Measurements from ENCODE around the gene ARSI.

Gene ARSI

GRCh38 chr5:150271296-150271692 is 31.4 kb downstream of the ARSI start (continued):
- no peak for TF ChIP-seq GLIS3 (CRISPR knock-in tag; IDR thresholded peaks at IDR 0.05)
- no peak for TF ChIP-seq BACH2 (CRISPR knock-in tag; IDR thresholded peaks at IDR 0.05; ENCODE audit: borderline replicate concordance)
- no peak for TF ChIP-seq PATZ1 (CRISPR knock-in tag; IDR thresholded peaks at IDR 0.05; ENCODE audit: borderline replicate concordance)
- TF ChIP-seq ZFP3 (CRISPR knock-in tag; IDR thresholded peaks at IDR 0.05): no peak
- no peak for TF ChIP-seq TOX (CRISPR knock-in tag; IDR thresholded peaks at IDR 0.05; ENCODE audit: borderline replicate concordance)

DNA sequence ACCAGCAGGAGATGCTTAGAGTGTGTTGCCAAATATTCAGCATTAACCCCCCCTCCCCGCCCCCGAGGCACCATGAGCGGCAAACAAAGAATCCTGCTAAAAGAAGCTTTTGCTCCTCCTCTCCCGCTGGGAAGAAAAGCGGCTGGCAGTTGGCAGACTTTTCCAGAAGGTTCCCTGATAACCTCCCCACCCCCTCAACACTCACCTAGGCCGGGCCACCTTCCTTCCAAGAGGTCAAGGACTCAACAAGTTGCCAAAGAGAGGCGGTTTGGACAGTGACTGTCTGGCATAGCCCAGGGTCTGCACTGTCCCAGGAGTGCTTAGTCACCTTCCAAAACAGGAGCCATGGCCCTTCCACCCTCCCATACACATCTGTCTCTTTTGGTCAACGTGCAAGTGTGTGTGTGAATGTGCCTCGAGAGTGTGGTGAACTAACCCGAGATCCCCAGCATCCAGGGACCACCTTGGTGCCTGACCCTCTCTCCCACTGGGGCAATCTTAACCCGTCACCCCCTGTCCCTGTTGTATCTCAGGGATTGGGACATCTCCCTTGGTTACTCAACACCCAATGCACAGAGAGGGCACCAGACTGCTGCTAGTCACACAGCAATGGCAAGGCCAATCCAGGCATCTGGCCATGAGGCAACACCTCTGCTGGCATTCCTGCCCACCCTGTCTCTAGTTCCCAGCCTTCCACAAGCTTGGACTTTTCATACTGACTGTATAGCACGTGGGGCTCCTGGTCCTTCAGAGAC is 32.0 kb downstream of the ARSI start:
- TF ChIP-seq, protein P1, sequence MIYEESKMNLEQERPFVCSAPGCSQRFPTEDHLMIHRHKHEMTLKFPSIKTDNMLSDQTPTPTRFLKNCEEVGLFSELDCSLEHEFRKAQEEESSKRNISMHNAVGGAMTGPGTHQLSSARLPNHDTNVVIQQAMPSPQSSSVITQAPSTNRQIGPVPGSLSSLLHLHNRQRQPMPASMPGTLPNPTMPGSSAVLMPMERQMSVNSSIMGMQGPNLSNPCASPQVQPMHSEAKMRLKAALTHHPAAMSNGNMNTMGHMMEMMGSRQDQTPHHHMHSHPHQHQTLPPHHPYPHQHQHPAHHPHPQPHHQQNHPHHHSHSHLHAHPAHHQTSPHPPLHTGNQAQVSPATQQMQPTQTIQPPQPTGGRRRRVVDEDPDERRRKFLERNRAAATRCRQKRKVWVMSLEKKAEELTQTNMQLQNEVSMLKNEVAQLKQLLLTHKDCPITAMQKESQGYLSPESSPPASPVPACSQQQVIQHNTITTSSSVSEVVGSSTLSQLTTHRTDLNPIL (CRISPR knock-in tag; IDR thresholded peaks at IDR 0.05; ENCODE audit: low read depth): no peak
- TF ChIP-seq, protein P2, sequence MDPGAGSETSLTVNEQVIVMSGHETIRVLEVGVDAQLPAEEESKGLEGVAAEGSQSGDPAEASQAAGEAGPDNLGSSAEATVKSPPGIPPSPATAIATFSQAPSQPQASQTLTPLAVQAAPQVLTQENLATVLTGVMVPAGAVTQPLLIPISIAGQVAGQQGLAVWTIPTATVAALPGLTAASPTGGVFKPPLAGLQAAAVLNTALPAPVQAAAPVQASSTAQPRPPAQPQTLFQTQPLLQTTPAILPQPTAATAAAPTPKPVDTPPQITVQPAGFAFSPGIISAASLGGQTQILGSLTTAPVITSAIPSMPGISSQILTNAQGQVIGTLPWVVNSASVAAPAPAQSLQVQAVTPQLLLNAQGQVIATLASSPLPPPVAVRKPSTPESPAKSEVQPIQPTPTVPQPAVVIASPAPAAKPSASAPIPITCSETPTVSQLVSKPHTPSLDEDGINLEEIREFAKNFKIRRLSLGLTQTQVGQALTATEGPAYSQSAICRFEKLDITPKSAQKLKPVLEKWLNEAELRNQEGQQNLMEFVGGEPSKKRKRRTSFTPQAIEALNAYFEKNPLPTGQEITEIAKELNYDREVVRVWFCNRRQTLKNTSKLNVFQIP (CRISPR knock-in tag; IDR thresholded peaks at IDR 0.05; ENCODE audit: borderline replicate concordance, low read depth): no peak
- no peak for TF ChIP-seq ZC3H10 (CRISPR knock-in tag; IDR thresholded peaks at IDR 0.05)
- no peak for TF ChIP-seq SNAI2 (CRISPR knock-in tag; IDR thresholded peaks at IDR 0.05)
- TF ChIP-seq ESRRG (CRISPR knock-in tag; IDR thresholded peaks at IDR 0.05): no peak
- TF ChIP-seq CSDC2 (CRISPR knock-in tag; IDR thresholded peaks at IDR 0.05): no peak
- no peak for TF ChIP-seq BACH2 (CRISPR knock-in tag; IDR thresholded peaks at IDR 0.05; ENCODE audit: borderline replicate concordance)
- TF ChIP-seq, protein P3, sequence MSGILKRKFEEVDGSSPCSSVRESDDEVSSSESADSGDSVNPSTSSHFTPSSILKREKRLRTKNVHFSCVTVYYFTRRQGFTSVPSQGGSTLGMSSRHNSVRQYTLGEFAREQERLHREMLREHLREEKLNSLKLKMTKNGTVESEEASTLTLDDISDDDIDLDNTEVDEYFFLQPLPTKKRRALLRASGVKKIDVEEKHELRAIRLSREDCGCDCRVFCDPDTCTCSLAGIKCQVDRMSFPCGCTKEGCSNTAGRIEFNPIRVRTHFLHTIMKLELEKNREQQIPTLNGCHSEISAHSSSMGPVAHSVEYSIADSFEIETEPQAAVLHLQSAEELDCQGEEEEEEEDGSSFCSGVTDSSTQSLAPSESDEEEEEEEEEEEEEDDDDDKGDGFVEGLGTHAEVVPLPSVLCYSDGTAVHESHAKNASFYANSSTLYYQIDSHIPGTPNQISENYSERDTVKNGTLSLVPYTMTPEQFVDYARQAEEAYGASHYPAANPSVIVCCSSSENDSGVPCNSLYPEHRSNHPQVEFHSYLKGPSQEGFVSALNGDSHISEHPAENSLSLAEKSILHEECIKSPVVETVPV (CRISPR knock-in tag; IDR thresholded peaks at IDR 0.05): no peak
- no peak for TF ChIP-seq ZNF8 (CRISPR knock-in tag; IDR thresholded peaks at IDR 0.05)

GRCh38 chr5:150266871-150267291 is 35.8 kb downstream of the ARSI start:
- no peak for ATAC-seq
- TF ChIP-seq CSDC2 (CRISPR knock-in tag; IDR thresholded peaks at IDR 0.05): no peak
- TF ChIP-seq, protein P3 (CRISPR knock-in tag; IDR thresholded peaks at IDR 0.05): no peak

More for the DNA sequence above, 32.0 kb downstream of the ARSI start:
- ATAC-seq: no peak

DNA sequence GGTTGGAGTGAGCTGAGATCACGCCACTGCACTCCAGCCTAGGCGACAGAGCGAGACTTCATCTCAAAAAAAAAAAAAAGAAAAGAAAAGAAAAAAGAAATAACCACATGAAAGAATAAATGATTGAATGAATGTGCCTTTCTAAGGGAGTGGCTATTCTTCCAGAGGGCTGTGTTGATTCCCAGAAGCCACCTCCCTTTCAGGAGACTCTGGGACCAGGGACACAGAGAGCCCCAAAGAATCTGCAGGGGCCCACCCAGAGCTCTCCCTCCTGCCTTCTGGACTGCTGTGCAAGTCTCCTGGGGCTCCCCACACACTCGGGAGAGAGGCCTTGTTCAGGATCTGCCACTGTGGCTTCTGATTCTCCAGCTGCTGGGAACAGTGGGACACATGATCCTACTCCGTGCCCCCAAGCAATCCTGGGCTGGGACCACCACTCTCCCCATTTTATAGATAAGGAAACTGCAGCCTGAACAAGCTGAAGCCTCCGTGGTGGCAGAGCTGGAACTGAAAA is 36.8 kb downstream of the ARSI start:
- ATAC-seq: no peak
- TF ChIP-seq RARB (CRISPR knock-in tag; IDR thresholded peaks at IDR 0.05) (no peak), ARNTL (CRISPR knock-in tag; IDR thresholded peaks at IDR 0.05; ENCODE audit: borderline replicate concordance, low read depth) (no peak), ZNF565 (CRISPR knock-in tag; conservative IDR thresholded peaks at IDR 0.05; ENCODE audit: low read depth) (no peak), TSHZ2 (CRISPR knock-in tag; IDR thresholded peaks at IDR 0.05) (no peak), TCF4 (CRISPR knock-in tag; IDR thresholded peaks at IDR 0.05; ENCODE audit: borderline replicate concordance) (no peak), PPARA (CRISPR knock-in tag; IDR thresholded peaks at IDR 0.05; ENCODE audit: borderline replicate concordance) (no peak), ESRRG (CRISPR knock-in tag; IDR thresholded peaks at IDR 0.05) (no peak), ZC3H10 (CRISPR knock-in tag; IDR thresholded peaks at IDR 0.05) (no peak), ZNF70 (CRISPR knock-in tag; IDR thresholded peaks at IDR 0.05) (no peak), TOX (CRISPR knock-in tag; IDR thresholded peaks at IDR 0.05; ENCODE audit: borderline replicate concordance) (no peak), ZFP30 (CRISPR knock-in tag; IDR thresholded peaks at IDR 0.05) (no peak)
- TF ChIP-seq, protein P2 (CRISPR knock-in tag; IDR thresholded peaks at IDR 0.05; ENCODE audit: borderline replicate concordance, low read depth): no peak
